RWPE1 (cell line): ENCODE data around the gene ARHGEF40.
A peak's percentile ranks its signal among the peaks of the same experiment; 100 is the strongest.

Experiments used
- CTCF ChIA-PET: fragments of 350-600 bp; sonication (Branson Sonifier 250); formaldehyde crosslinking; extraction: SDS; loops from one replicate; lab custom pipeline; 2021; lab: Yijun Ruan, JAX
- POLR2A ChIA-PET: fragments of 400-600 bp; formaldehyde crosslinking; extraction: SDS; loops from one replicate; lab custom pipeline; 2020; ENCODE audit warnings: antibody characterized with exemption; ENCODE audit not compliant: low non-redundant PET; lab: Yijun Ruan, JAX
- DNase-seq: peaks from one replicate; pipeline ENCODE4 v3.0.0; 2012; ENCODE audit warnings: low spot score
- H3K27ac ChIP-seq: fragments of 450-650 bp; 2 replicates; pipeline ENCODE4 v1.5.1; 2017
- CTCF ChIP-seq: fragments of 450-650 bp; conservative IDR thresholded peaks from 2 replicates; pipeline ENCODE4 v1.5.1; 2017; ENCODE audit warnings: low read depth, mild to moderate bottlenecking

The ARHGEF40 gene

GRCh38 chr14:21024585-21025370 lies 45.3 kb upstream of the ARHGEF40 start, which contains the start of gene NDRG2:
Gene NDRG2 (minus strand): TSS chr14:21025061. CDS start chr14:21023315, 1,746 bp downstream.
- ChIA-PET CTCF (interaction anchor here (0.6 to 1.0 kb wide), 3 partner anchors 10 to 65 kb away, joined by 3 to 4 read pairs (median 3); no protein-coding TSS in a partner anchor), POLR2A (interaction anchor here (0.5 to 0.6 kb wide), 2 partner anchors 17 to 682 kb away, joined by 3 read pairs; no protein-coding TSS in a partner anchor)
- no peak within 1 kb of the TSS for H3K27ac ChIP-seq
- DNase-seq = peak; percentile 54
- TF ChIP-seq CTCF = no peak

GRCh38 chr14:21025371-21026273 lies 44.5 kb upstream of the ARHGEF40 start:
- ChIA-PET CTCF (interaction anchor here (0.8 to 1.0 kb wide), 2 partner anchors 11 to 14 kb away, joined by 3 to 4 read pairs; no protein-coding TSS in a partner anchor), POLR2A (no interaction called here)
- TF ChIP-seq CTCF = no peak
- DNase-seq = no peak
- H3K27ac ChIP-seq = no peak overlapping the region

GRCh38 chr14:21026274-21026987 lies 43.7 kb upstream of the ARHGEF40 start:
- CTCF ChIA-PET = interaction anchor here (0.7 to 0.8 kb wide), 2 partner anchors 12 to 14 kb away, joined by 3 to 4 read pairs; no protein-coding TSS in a partner anchor
- H3K27ac ChIP-seq = no peak overlapping the region
- no peak for DNase-seq
- no peak for TF ChIP-seq CTCF
- POLR2A ChIA-PET = no interaction called here

- DNase-seq = no peak
- ChIA-PET POLR2A (no interaction called here), CTCF (interaction anchor here (0.7 kb wide), 1 partner anchor 12 kb away, joined by 3 read pairs; no protein-coding TSS in a partner anchor)
- no peak for TF ChIP-seq CTCF
- H3K27ac ChIP-seq = no peak overlapping the region
Observed at GRCh38 chr14:21026988-21027315, 43.2 kb upstream of the ARHGEF40 start.

- no peak for DNase-seq
- TF ChIP-seq CTCF = no peak
- no peak within 1 kb of the TSS for H3K27ac ChIP-seq
- ChIA-PET CTCF (interaction anchor here (2.1 kb wide), 1 partner anchor 10 kb away, joined by 7 read pairs; no protein-coding TSS in a partner anchor), POLR2A (no interaction called here)
Observed at GRCh38 chr14:21029917-21030316, 40.2 kb upstream of the ARHGEF40 start, which contains the start of gene TPPP2. Gene TPPP2 (plus strand): TSS chr14:21030217. CDS start chr14:21030582, 365 bp downstream.
